ENCODE measurements around the gene THRB. TPM values are rescaled to one million over a fixed set of nuclear protein-coding genes. Genes with fewer than 3 reads are reported as not detected.

Gene THRB
- total and polyA plus RNA-seq, 9 of the 15 experiments (the other 6 are each of a cell fraction or from before 2014, with no cell fraction given), result 1.7 to 14.9 (median 6.9) TPM

DNA sequence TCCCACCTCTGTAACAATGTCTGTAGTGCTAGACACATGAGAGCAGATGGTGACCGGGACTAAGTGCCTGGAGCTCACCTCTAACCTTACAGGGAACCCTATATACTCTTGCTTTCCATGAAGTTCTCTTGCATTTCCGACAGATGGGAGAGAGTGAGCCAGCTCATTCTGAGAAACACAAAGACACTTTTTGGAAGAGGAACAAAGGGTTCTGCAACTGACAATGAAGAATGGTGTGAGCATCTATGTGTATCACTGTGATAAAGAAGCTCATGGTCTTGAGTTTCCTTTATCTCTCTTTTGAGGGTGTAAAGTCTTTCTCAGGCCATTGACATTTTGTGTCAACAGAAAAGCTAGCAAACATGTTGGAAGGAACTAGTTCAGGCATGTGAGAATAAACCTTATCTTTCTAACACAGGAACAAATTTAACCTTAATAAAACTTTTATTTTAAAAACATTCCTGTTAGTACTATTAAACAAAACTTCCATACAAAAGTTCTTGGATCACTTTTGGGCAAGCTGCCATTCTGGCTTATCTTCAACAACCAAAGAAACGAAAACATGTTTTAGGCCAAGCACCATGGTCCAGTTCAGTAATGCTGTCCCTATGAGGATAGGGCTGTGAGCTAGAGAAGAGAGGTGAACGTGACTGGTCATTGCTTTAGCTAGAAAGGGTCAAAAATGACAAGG, 142.7 kb downstream of the THRB start (continued):
- TF ChIP-seq, protein P1, sequence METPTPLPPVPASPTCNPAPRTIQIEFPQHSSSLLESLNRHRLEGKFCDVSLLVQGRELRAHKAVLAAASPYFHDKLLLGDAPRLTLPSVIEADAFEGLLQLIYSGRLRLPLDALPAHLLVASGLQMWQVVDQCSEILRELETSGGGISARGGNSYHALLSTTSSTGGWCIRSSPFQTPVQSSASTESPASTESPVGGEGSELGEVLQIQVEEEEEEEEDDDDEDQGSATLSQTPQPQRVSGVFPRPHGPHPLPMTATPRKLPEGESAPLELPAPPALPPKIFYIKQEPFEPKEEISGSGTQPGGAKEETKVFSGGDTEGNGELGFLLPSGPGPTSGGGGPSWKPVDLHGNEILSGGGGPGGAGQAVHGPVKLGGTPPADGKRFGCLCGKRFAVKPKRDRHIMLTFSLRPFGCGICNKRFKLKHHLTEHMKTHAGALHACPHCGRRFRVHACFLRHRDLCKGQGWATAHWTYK (CRISPR knock-in tag; IDR thresholded peaks at IDR 0.05), result no peak
- TF ChIP-seq MTA2 (IDR thresholded peaks at IDR 0.05; ENCODE audit: low read depth), result peak; percentile 89
- peak; percentile 5; the same call in 1 of the 2 replicates for TF ChIP-seq MIER1 (IDR thresholded peaks at IDR 0.05; ENCODE audit: low read depth)
- TF ChIP-seq MCM3 (IDR thresholded peaks at IDR 0.05), result no peak
- no peak for TF ChIP-seq TAF1 (IDR thresholded peaks at IDR 0.05; ENCODE audit: control insufficient read depth, extremely low read depth, insufficient read depth, low read length, severe bottlenecking)
- no peak for TF ChIP-seq THRAP3 (IDR thresholded peaks at IDR 0.05; ENCODE audit: borderline replicate concordance)
- TF ChIP-seq KLF1 (tag; IDR thresholded peaks at IDR 0.05), result no peak
- no peak for TF ChIP-seq POLR2H (tag; IDR thresholded peaks at IDR 0.05; ENCODE audit: low read depth)
- TF ChIP-seq ZNF766 (CRISPR knock-in tag; conservative IDR thresholded peaks at IDR 0.05), result peak; percentile 64; the same call in 1 of the 2 replicates
- peak; percentile 90 for TF ChIP-seq HDAC2 (IDR thresholded peaks at IDR 0.05)
- TF ChIP-seq, protein P2, sequence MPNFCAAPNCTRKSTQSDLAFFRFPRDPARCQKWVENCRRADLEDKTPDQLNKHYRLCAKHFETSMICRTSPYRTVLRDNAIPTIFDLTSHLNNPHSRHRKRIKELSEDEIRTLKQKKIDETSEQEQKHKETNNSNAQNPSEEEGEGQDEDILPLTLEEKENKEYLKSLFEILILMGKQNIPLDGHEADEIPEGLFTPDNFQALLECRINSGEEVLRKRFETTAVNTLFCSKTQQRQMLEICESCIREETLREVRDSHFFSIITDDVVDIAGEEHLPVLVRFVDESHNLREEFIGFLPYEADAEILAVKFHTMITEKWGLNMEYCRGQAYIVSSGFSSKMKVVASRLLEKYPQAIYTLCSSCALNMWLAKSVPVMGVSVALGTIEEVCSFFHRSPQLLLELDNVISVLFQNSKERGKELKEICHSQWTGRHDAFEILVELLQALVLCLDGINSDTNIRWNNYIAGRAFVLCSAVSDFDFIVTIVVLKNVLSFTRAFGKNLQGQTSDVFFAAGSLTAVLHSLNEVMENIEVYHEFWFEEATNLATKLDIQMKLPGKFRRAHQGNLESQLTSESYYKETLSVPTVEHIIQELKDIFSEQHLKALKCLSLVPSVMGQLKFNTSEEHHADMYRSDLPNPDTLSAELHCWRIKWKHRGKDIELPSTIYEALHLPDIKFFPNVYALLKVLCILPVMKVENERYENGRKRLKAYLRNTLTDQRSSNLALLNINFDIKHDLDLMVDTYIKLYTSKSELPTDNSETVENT (CRISPR knock-in tag; IDR thresholded peaks at IDR 0.05), result no peak
- peak; percentile 86 for TF ChIP-seq CCNT2 (IDR thresholded peaks at IDR 0.05; ENCODE audit: borderline replicate concordance, extremely low read depth, insufficient read length, low read depth, low read length)
- TF ChIP-seq TBP (optimal IDR thresholded peaks at IDR 0.05; ENCODE audit: low read depth, low read length), result peak; percentile 24
- no peak for TF ChIP-seq ZNF695 (CRISPR knock-in tag; IDR thresholded peaks at IDR 0.05)
- no peak for TF ChIP-seq ZNF57 (CRISPR knock-in tag; IDR thresholded peaks at IDR 0.05)
- no peak for TF ChIP-seq ZNF224 (CRISPR knock-in tag; IDR thresholded peaks at IDR 0.05)
- TF ChIP-seq ZNF780A (CRISPR knock-in tag; IDR thresholded peaks at IDR 0.05), result no peak
- no peak for TF ChIP-seq FOXA1 (IDR thresholded peaks at IDR 0.05; ENCODE audit: borderline replicate concordance)
- TF ChIP-seq KLF6 (CRISPR knock-in tag; IDR thresholded peaks at IDR 0.05; ENCODE audit: borderline replicate concordance), result no peak
- TF ChIP-seq, protein P3, sequence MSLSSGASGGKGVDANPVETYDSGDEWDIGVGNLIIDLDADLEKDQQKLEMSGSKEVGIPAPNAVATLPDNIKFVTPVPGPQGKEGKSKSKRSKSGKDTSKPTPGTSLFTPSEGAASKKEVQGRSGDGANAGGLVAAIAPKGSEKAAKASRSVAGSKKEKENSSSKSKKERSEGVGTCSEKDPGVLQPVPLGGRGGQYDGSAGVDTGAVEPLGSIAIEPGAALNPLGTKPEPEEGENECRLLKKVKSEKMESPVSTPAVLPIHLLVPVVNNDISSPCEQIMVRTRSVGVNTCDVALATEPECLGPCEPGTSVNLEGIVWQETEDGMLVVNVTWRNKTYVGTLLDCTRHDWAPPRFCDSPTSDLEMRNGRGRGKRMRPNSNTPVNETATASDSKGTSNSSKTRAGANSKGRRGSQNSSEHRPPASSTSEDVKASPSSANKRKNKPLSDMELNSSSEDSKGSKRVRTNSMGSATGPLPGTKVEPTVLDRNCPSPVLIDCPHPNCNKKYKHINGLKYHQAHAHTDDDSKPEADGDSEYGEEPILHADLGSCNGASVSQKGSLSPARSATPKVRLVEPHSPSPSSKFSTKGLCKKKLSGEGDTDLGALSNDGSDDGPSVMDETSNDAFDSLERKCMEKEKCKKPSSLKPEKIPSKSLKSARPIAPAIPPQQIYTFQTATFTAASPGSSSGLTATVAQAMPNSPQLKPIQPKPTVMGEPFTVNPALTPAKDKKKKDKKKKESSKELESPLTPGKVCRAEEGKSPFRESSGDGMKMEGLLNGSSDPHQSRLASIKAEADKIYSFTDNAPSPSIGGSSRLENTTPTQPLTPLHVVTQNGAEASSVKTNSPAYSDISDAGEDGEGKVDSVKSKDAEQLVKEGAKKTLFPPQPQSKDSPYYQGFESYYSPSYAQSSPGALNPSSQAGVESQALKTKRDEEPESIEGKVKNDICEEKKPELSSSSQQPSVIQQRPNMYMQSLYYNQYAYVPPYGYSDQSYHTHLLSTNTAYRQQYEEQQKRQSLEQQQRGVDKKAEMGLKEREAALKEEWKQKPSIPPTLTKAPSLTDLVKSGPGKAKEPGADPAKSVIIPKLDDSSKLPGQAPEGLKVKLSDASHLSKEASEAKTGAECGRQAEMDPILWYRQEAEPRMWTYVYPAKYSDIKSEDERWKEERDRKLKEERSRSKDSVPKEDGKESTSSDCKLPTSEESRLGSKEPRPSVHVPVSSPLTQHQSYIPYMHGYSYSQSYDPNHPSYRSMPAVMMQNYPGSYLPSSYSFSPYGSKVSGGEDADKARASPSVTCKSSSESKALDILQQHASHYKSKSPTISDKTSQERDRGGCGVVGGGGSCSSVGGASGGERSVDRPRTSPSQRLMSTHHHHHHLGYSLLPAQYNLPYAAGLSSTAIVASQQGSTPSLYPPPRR (CRISPR knock-in tag; IDR thresholded peaks at IDR 0.05; ENCODE audit: borderline replicate concordance), result 0 out of 2 replicates have a peak, but pooled peaks have one; percentile 22
- no peak for TF ChIP-seq SPI1 (IDR thresholded peaks at IDR 0.05; ENCODE audit: borderline replicate concordance, low read depth, low read length)

All from K562 (cell line).